Gastrocnemius medialis (tissue), 4 donors: ENCODE data around the gene HS2ST1.

ENCODE experiments used
- POLR2A ChIP-seq, 2 donors: fragments of 450-650 bp; IDR thresholded peaks; one replicate each; pipeline ENCODE4 v1.6.1; 2017; ENCODE audit warnings: antibody characterized with exemption in 2 of 2, mild to moderate bottlenecking in 2 of 2, moderate library complexity in 2 of 2
- TF ChIP-seq, protein P1 (sequence below), 5 experiments: fragments of 450-650 bp in 3 of 5; fragments of 200-600 bp in 2 of 5; sonication (generic) in 2 of 5; IDR thresholded peaks in 4 of 5; conservative IDR thresholded peaks in 1 of 5; 1 replicate in 4 of 5; 2 replicates in 1 of 5; pipeline ENCODE4 v1.5.1; 2016 to 2019; ENCODE audit warnings: antibody characterized with exemption in 5 of 5, mild to moderate bottlenecking in 3 of 5, moderate library complexity in 3 of 5

DNA sequence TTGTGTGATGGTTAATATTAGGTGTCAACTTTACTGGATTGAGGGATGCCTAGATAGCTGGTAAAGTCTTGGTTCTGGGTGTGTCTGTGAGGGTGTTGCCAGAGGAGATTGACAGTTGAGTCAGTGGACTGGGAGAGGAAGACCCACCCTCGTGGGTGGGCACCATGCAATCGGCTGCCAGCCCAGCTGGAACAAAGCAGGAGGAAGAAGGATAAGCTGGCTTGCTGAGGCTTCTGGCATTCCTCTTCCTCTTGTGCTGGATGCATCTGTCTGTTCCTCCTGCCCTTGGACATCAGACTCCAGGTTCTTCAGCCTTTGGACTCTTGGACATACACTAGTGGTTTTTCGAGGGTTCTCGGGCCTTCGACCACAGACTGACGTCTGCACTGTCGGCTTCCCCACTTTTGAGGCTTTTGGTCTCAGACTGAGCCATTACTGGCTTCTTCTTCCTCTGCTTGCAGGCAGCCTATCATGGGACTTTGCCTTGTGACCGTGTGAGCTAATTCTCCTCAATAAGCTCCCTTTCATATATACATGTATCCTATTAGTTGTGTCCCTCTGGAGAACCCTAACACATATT lies 230.0 kb downstream of the HS2ST1 start:
- no peak for TF ChIP-seq POLR2A (IDR thresholded peaks at IDR 0.05)
- TF ChIP-seq, protein P1, sequence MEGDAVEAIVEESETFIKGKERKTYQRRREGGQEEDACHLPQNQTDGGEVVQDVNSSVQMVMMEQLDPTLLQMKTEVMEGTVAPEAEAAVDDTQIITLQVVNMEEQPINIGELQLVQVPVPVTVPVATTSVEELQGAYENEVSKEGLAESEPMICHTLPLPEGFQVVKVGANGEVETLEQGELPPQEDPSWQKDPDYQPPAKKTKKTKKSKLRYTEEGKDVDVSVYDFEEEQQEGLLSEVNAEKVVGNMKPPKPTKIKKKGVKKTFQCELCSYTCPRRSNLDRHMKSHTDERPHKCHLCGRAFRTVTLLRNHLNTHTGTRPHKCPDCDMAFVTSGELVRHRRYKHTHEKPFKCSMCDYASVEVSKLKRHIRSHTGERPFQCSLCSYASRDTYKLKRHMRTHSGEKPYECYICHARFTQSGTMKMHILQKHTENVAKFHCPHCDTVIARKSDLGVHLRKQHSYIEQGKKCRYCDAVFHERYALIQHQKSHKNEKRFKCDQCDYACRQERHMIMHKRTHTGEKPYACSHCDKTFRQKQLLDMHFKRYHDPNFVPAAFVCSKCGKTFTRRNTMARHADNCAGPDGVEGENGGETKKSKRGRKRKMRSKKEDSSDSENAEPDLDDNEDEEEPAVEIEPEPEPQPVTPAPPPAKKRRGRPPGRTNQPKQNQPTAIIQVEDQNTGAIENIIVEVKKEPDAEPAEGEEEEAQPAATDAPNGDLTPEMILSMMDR (IDR thresholded peaks at IDR 0.05 in 4 of 5, conservative IDR thresholded peaks at IDR 0.05 in 1 of 5) = no peak
